RPMI8226 (cell line): Measurements from ENCODE around the gene SH3RF1.

Experiments
- DNase-seq: peaks from one replicate; pipeline ENCODE4 v3.0.0-alpha.2; 2015

SH3RF1 gene

GRCh38 chr4:169158046-169158445 is 112.7 kb downstream of the SH3RF1 start:
- no peak for DNase-seq

GRCh38 chr4:169156392-169156791 is 114.4 kb downstream of the SH3RF1 start:
- no peak for DNase-seq

- DNase-seq: no peak
These were observed 116.6 kb downstream of the SH3RF1 start for GRCh38 chr4:169154121-169154520.

GRCh38 chr4:169153481-169154087 is 117.2 kb downstream of the SH3RF1 start:
- DNase-seq: no peak

- DNase-seq: no peak
These were observed 117.9 kb downstream of the SH3RF1 start for GRCh38 chr4:169152899-169153298.

GRCh38 chr4:169152098-169152497 is 118.7 kb downstream of the SH3RF1 start:
- DNase-seq: no peak

- DNase-seq: no peak
These were observed 119.1 kb downstream of the SH3RF1 start for GRCh38 chr4:169151671-169152070.

- no peak for DNase-seq
These were observed 120.0 kb downstream of the SH3RF1 start for GRCh38 chr4:169150806-169151205.

GRCh38 chr4:169148885-169149284 is 121.9 kb downstream of the SH3RF1 start:
- no peak for DNase-seq

- DNase-seq: no peak
These were observed 123.6 kb downstream of the SH3RF1 start for GRCh38 chr4:169147191-169147590.

- no peak for DNase-seq
These were observed 126.6 kb downstream of the SH3RF1 start for GRCh38 chr4:169144061-169144600.

GRCh38 chr4:169143335-169143734 is 127.4 kb downstream of the SH3RF1 start:
- DNase-seq: peak; percentile 3

GRCh38 chr4:169142906-169143305 is 127.8 kb downstream of the SH3RF1 start:
- no peak for DNase-seq

GRCh38 chr4:169142391-169142790 is 128.4 kb downstream of the SH3RF1 start:
- DNase-seq: no peak

- DNase-seq: no peak
These were observed 131.7 kb downstream of the SH3RF1 start for GRCh38 chr4:169139021-169139420.

GRCh38 chr4:169137558-169137920 is 133.2 kb downstream of the SH3RF1 start:
- no peak for DNase-seq

GRCh38 chr4:169136796-169137557 is 133.8 kb downstream of the SH3RF1 start:
- no peak for DNase-seq

GRCh38 chr4:169136330-169136729 is 134.4 kb downstream of the SH3RF1 start:
- DNase-seq: no peak

GRCh38 chr4:169135776-169136175 is 135.0 kb downstream of the SH3RF1 start:
- no peak for DNase-seq

- no peak for DNase-seq
These were observed 136.8 kb downstream of the SH3RF1 start for GRCh38 chr4:169133932-169134331.

GRCh38 chr4:169132561-169133305 is 138.0 kb downstream of the SH3RF1 start:
- DNase-seq: no peak

GRCh38 chr4:169131556-169132208 is 139.1 kb downstream of the SH3RF1 start:
- DNase-seq: peak; percentile 17

- DNase-seq: no peak
These were observed 141.9 kb downstream of the SH3RF1 start for GRCh38 chr4:169128902-169129301.
